ENCODE data around the gene RAP1GAP. TPM values are rescaled to one million over a fixed set of nuclear protein-coding genes. Genes with fewer than 3 reads are reported as not detected.
A peak's percentile ranks its signal among the peaks of the same experiment; 100 is the strongest.

RAP1GAP gene
- total and polyA plus RNA-seq, 9 of the 15 experiments (the other 6 are each of a cell fraction or from before 2014, with no cell fraction given): 0.29 to 30.2 (median 19.2) TPM

GRCh38 chr1:21702780-21703179 lies 33.6 kb upstream of the RAP1GAP start:
- in situ Hi-C loops (cut with MboI): no loop called here
- TF ChIP-seq HNRNPK (IDR thresholded peaks at IDR 0.05; ENCODE audit: low read depth, low read length, poor library complexity, severe bottlenecking): no peak
- peak; percentile 93; the same call in 1 of the 2 replicates for TF ChIP-seq DMBX1 (CRISPR knock-in tag; IDR thresholded peaks at IDR 0.05; ENCODE audit: borderline replicate concordance)
- peak; percentile 63 for TF ChIP-seq CEBPG (CRISPR knock-in tag; IDR thresholded peaks at IDR 0.05)
- peak in 1 of 2 experiments; percentile 88; a peak in 2 of 4 replicates for TF ChIP-seq CEBPG (tag; conservative IDR thresholded peaks at IDR 0.05 in 1 of 2, IDR thresholded peaks at IDR 0.05 in 1 of 2)
- TF ChIP-seq MLLT1 (IDR thresholded peaks at IDR 0.05): peak in 1 of 2 experiments; percentile 82; a peak in 1 of 4 replicates
- TF ChIP-seq NR2C1 (IDR thresholded peaks at IDR 0.05): no peak
- peak; percentile 58 for TF ChIP-seq NR2C1 (tag; IDR thresholded peaks at IDR 0.05)
- TF ChIP-seq CCNT2 (IDR thresholded peaks at IDR 0.05; ENCODE audit: borderline replicate concordance, extremely low read depth, insufficient read length, low read depth, low read length): no peak
- peak; percentile 38; the same call in 1 of the 2 replicates for TF ChIP-seq EP300 (IDR thresholded peaks at IDR 0.05; ENCODE audit: low read length)
- 0 out of 2 replicates have a peak, but pooled peaks have one; percentile 16 for TF ChIP-seq ZNF644 (tag; IDR thresholded peaks at IDR 0.05; ENCODE audit: low read depth)
- peak; percentile 10 to 57; a peak in 1 of 4 replicates for TF ChIP-seq TRIM24 (IDR thresholded peaks at IDR 0.05)
- TF ChIP-seq MEIS2 (IDR thresholded peaks at IDR 0.05; ENCODE audit: partially characterized antibody): peak; percentile 32
- no peak for TF ChIP-seq ZNF785 (CRISPR knock-in tag; IDR thresholded peaks at IDR 0.05)
- peak; percentile 66 for TF ChIP-seq CXXC5 (CRISPR knock-in tag; IDR thresholded peaks at IDR 0.05)
- TF ChIP-seq POLR2H (tag; IDR thresholded peaks at IDR 0.05; ENCODE audit: low read depth): 0 out of 2 replicates have a peak, but pooled peaks have one; percentile 11
- TF ChIP-seq CREB3L1 (IDR thresholded peaks at IDR 0.05; ENCODE audit: borderline replicate concordance, low read depth): peak; percentile 98
- TF ChIP-seq E2F8 (IDR thresholded peaks at IDR 0.05; ENCODE audit: low read depth, partially characterized antibody): peak; percentile 85

More at GRCh38 chr1:21702780-21703179, 33.6 kb upstream of the RAP1GAP start:
- Histone ChIP-seq H3K27me3 (ENCODE audit: control insufficient read depth in 2 of 2, insufficient read depth in 2 of 2, low read length in 2 of 2) (no peaks in the 10 kb centered on the region), H2AFZ (ENCODE audit: low read depth, low read length) (no peak overlapping the region), H3K36me3 (ENCODE audit: control insufficient read depth, insufficient read depth, low read length) (peaks cover 90% of the 10 kb centered on the region), H4K20me1 (replicated peaks; ENCODE audit: control insufficient read depth, insufficient read depth, low read length) (no peaks in the 10 kb centered on the region), H3K9me1 (ENCODE audit: control insufficient read depth, insufficient read depth, low read length) (no peaks in the 10 kb centered on the region), H3K4me1 (replicated peaks in 1 of 2; ENCODE audit: control insufficient read depth in 2 of 2, insufficient read depth in 2 of 2, low read length in 2 of 2) (peaks cover 0 to 16% of the 10 kb centered on the region in 2 experiments; a peak in 2 of 5 replicates), H3K9ac (ENCODE audit: insufficient read depth in 1 of 2, low read depth in 2 of 2, low read length in 2 of 2) (no peak overlapping the region), H3K4me2 (ENCODE audit: insufficient read depth, low read length) (no peak overlapping the region), H3K9me3 (replicated peaks; ENCODE audit: control insufficient read depth, insufficient read depth, low read depth, low read length) (no peaks in the 10 kb centered on the region), H3K79me2 (ENCODE audit: control insufficient read depth, insufficient read depth, low read length) (peaks cover 16% of the 10 kb centered on the region; the same call in 1 of the 3 replicates), H3K4me3 (no peak overlapping the region), H3K27ac (ENCODE audit: extremely low read depth, low read depth, low read length) (no peak overlapping the region; the same call in 2 of the 3 replicates)
- no peak for DNase-seq (ENCODE audit: extremely low read depth in 1 of 4, low spot score in 3 of 4)
- no TSS peak for BruUV-seq (replicated peaks)
- intact Hi-C loops (cut with micrococcal nuclease): loop anchor here (1.0 kb wide), 2 partner anchors 80 to 262 kb away; no protein-coding TSS in a partner anchor
- POLR2A ChIA-PET: interaction anchor here (0.9 to 1.9 kb wide), 4 partner anchors 27 to 197 kb away, joined by 3 to 6 read pairs (median 4); no protein-coding TSS in a partner anchor
- peak; percentile 39 for ATAC-seq
- FAIRE-seq: no peak
- WGBS (ENCODE audit: insufficient coverage, low coverage, missing lambda C conversion rate): 85% methylated on average over 4 of the region's 4 CpGs
- CTCF ChIA-PET (ENCODE audit: low intra/inter-chr PET ratio): interaction anchor here (0.6 kb wide), 3 partner anchors 80 to 285 kb away, joined by 3 to 7 read pairs (median 3); partner anchors contain the start of gene USP48

Measured in K562 (cell line).